Measurements from ENCODE around the gene DNAJB12. TPM values are rescaled to one million over a fixed set of nuclear protein-coding genes. Genes with fewer than 3 reads are reported as not detected.
A peak's percentile ranks its signal among the peaks of the same experiment; 100 is the strongest.
"Not testable (repeated sequence)": the region's sequence is repeated elsewhere in the genome, so short reads cannot be mapped to it uniquely, and the experiment has no call there.

Gene DNAJB12
- total RNA-seq, 2 experiments from 2014 or later: 23.8 to 26.7 TPM

DNA sequence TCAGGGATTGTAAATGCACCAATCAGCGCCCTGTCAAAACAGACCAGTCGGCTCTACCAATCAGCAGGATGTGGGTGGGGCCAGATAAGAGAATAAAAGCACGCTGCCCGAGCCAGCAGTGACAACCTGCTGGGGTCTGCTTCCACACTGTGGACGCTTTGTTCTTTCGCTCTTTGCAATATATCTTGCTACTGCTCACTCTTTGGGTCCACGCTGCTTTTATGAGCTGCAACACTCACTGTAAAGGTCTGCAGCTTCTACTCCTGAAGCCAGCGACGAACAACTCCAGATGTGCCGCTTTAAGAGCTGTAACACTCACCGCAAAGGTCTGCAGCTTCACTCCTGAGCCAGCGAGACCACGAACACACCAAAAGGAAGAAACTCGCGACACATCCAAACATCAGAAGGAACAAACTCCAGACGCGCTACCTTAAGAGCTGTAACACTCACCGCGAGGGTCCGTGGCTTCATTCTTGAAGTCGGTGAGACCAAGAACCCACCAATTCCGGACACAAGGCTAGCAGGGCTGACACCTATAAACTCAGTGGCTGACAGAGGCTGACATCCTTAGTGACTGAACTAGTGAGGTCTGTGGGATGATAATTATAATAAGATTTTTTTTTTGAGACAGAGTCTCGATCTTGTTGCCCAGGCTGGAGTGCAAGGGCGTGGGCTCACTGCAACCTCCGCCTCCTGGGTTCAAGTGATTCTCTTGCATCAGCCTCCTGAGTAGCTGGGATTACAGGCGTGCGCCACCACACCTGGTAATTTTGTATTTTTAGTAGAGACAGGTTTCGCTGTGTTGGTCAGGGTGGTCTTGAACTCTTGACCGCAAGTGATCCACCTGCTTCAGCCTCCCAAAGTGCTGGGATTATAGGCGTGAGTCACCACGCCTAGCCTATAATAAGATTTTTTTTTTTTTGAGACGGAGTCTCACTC is 27.8 kb downstream of the DNAJB12 start:
- POLR2A ChIA-PET: interaction anchor here (0.7 to 12.9 kb wide), 22 partner anchors 8 to 488 kb away, joined by 3 to 225 read pairs (median 5); partner anchors contain the start of genes DDIT4 and SPOCK2
- H3K27me3 Mint-ChIP-seq, H3K9me3 Mint-ChIP-seq: not testable (repeated sequence)
- CTCF ChIA-PET: interaction anchor here (0.7 to 6.1 kb wide), 22 partner anchors 8 to 279 kb away, joined by 3 to 65 read pairs (median 8); partner anchors contain the start of genes ANAPC16, ASCC1 and DDIT4
- Mint-ChIP-seq H3K4me1 (peaks cover 82% of the 10 kb centered on the region), H3K27ac (peak overlapping the region; percentile 97), H3K36me3 (ENCODE audit: low read depth) (peaks cover 16% of the 10 kb centered on the region), H3K4me3 (peak overlapping the region; percentile 99)
- peak; percentile 85 for DNase-seq

DNA sequence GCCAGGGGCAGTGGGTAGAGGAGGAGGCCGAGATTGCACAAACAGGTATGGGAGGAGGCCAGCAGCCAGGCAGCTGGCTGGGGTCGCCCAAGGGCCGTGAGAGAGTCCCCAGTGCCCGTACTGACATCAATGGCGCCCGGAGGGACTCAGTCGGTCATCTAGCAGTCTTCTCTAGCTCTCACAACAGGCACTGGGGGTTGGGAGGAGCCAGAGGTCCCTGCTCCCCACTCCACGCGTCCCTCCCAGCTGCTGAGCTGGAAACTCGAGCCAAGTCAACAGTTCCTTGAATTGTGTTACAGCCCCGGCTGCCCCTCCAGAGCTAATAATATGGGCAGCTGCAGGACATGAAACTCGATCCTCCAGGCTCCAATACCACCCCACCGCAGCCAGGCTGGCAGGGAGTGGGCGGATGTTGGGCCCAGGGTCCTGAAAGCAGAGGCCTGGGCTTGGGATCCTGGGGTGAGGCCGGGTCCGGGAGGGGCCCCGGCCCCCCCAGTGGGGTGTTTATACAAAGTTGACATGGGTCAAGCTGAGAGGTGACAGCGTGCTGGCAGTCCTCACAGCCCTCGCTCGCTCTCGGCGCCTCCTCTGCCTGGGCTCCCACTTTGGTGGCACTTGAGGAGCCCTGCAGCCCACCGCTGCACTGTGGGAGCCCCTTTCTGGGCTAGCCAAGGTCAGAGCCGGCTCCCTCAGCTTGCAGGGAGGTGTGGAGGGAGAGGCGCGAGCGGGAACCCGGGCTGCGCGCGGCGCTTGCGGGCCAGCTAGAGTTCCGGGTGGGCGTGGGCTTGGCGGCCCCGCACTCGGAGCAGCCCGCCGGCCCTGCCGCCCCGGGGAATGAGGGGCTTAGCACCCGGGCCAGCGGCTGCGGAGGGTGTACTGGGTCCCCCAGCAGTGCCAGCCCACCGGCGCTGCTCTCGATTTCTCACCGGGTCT is 29.2 kb downstream of the DNAJB12 start:
- peaks cover 82% of the 10 kb centered on the region for H3K4me1 Mint-ChIP-seq
- peaks cover 16% of the 10 kb centered on the region for H3K36me3 Mint-ChIP-seq (ENCODE audit: low read depth)
- H3K27me3 Mint-ChIP-seq, H3K4me3 Mint-ChIP-seq, H3K9me3 Mint-ChIP-seq, DNase-seq: not testable (repeated sequence)
- ChIA-PET CTCF (interaction anchor here (0.7 to 6.1 kb wide), 16 partner anchors 7 to 277 kb away, joined by 3 to 65 read pairs (median 8); partner anchors contain the start of genes ANAPC16, ASCC1 and DDIT4), POLR2A (interaction anchor here (1.1 to 12.9 kb wide), 13 partner anchors 10 to 238 kb away, joined by 3 to 225 read pairs (median 6); partner anchors contain the start of genes DDIT4 and SPOCK2)
- peak overlapping the region; percentile 6 for H3K27ac Mint-ChIP-seq

DNA sequence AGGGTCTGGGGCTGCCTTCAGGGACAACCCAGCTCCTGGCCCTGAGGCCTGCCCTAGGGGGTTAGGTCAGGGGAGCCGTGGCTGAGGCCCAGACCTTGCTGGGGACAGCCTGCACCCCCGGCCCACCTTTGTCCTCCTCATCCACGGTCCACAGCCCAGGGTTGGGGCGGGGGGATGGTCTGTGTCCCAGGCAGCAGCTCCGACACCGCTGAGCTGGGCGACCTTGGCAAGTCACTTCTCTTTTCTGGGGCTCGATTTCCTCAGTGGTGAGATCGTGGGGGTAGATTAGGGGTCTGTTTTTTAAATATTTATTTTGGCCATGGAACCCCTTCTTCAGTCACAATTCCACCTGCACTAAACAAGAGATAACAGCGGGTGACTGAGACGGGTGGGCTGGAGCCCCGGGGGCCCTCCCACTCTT is 30.9 kb downstream of the DNAJB12 start:
- no peak overlapping the region for H3K4me3 Mint-ChIP-seq
- POLR2A ChIA-PET: interaction anchor here (5.1 to 14.4 kb wide), 5 partner anchors 10 to 235 kb away, joined by 31 to 448 read pairs (median 104); partner anchors contain the start of genes DDIT4 and SPOCK2

DNA sequence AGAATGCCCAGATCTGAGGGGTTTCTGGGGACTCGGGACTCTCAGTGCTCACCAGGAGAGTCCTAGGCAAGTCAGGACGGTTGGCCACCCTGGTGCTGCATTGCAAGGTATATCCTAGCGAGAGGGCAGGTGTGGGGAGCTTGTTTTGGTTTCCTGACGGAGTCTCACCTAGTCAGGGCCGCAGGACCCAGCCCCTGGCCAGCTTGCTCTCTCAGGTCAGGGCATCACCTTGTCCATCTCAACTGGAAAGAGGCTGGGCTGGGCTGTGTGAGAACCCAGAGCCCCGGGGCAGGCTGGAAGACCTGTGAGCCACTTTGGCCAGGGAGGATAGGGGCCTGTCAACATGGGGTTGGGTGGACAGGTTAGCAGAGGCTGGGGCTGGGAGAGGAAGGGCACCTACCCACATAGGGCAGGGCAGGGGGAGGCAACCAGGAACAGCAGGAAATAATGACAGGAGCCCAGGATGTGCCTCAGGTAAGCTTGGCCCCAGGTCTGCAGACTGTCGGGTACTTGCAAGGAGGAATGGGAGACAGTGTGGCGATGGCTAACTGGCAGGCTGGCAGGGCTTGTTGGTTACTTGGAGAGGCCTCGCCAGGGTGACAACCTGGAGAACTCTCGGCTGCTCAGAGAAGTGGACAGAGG is 31.5 kb downstream of the DNAJB12 start:
- Mint-ChIP-seq H3K27me3 (no peaks in the 10 kb centered on the region), H3K4me1 (peaks cover 75% of the 10 kb centered on the region), H3K36me3 (ENCODE audit: low read depth) (peaks cover 16% of the 10 kb centered on the region), H3K9me3 (peaks cover 4% of the 10 kb centered on the region), H3K4me3 (no peak overlapping the region), H3K27ac (peak overlapping the region; percentile 98)
- no peak for DNase-seq
- ChIA-PET CTCF (interaction anchor here (0.9 to 4.0 kb wide), 3 partner anchors 9 to 19 kb away, joined by 3 to 20 read pairs (median 3); no protein-coding TSS in a partner anchor), POLR2A (interaction anchor here (1.9 to 14.4 kb wide), 6 partner anchors 10 to 234 kb away, joined by 8 to 448 read pairs (median 75); partner anchors contain the start of genes DDIT4 and SPOCK2)

More for the DNA sequence above, 30.9 kb downstream of the DNAJB12 start:
- CTCF ChIA-PET: interaction anchor here (4.0 kb wide), 1 partner anchor 8 kb away, joined by 20 read pairs; no protein-coding TSS in a partner anchor
- no peaks in the 10 kb centered on the region for H3K27me3 Mint-ChIP-seq
- H3K4me1 Mint-ChIP-seq: peaks cover 75% of the 10 kb centered on the region
- peak overlapping the region; percentile 35 for H3K27ac Mint-ChIP-seq
- peaks cover 16% of the 10 kb centered on the region for H3K36me3 Mint-ChIP-seq (ENCODE audit: low read depth)
- no peak for DNase-seq
- peaks cover 4% of the 10 kb centered on the region for H3K9me3 Mint-ChIP-seq

DNA sequence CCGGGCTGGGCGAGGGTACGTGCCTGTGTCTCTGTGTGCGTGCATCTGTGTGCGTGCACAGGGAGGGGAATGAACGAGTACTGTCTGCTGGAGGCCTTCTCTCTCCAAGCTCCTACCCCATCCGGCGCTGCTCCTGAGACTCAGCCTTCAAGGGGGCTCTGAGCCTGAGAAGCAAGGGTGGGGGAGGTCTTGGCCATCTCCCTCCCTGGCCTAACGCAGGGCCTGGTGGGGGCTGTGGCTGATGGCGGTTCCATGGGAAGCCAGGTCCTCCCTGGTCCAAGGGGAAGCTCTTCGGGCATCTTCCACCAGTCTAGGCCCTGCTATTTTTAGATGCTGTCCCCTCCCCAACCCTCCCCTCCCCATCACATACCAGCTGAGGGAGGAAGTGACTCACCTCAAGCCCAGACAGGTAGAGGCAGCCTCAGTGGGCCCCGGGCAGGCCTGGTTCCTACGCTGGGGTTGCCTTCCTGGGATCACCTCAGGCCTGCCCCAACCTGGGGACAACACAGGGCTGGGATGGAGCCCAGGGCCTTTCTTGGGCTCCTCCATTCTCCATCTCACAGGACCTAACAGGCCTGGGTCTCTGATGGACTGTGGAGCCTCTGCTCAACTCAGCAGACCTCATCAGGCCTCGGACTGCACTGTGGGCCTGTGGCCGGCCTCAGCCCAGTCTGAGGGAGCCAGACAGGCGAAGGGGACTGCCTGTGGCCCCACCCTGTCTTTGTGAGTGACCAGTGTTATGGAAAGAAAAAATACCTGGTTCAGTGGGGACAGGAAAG is 32.2 kb downstream of the DNAJB12 start:
- CTCF ChIA-PET: interaction anchor here (0.6 to 4.5 kb wide), 8 partner anchors 10 to 75 kb away, joined by 3 to 32 read pairs (median 5); partner anchors contain the start of gene DDIT4

DNA sequence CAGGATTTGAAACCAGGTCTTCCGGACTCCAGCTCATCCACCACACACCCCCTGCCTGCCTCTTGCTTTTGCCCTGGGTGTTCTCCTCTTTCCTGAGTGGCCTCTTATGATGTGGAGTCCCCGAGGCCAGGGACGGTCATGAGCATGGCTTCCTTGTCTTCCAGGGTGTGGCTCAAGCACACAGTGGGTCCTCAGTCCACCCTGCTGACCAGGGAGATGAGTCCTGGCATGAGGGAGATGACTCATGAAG is 32.8 kb downstream of the DNAJB12 start:
- no peaks in the 10 kb centered on the region for H3K27me3 Mint-ChIP-seq
- peaks cover 4% of the 10 kb centered on the region for H3K9me3 Mint-ChIP-seq
- ChIA-PET POLR2A (interaction anchor here (0.6 to 14.4 kb wide), 11 partner anchors 8 to 258 kb away, joined by 3 to 448 read pairs (median 23); partner anchors contain the start of genes ANAPC16, ASCC1, DDIT4 and SPOCK2), CTCF (interaction anchor here (0.6 to 4.5 kb wide), 7 partner anchors 10 to 74 kb away, joined by 3 to 32 read pairs (median 5); partner anchors contain the start of gene DDIT4)
- H3K36me3 Mint-ChIP-seq (ENCODE audit: low read depth): peaks cover 10% of the 10 kb centered on the region
- H3K4me1 Mint-ChIP-seq: peaks cover 76% of the 10 kb centered on the region
- H3K4me3 Mint-ChIP-seq: no peak overlapping the region
- peak overlapping the region; percentile 98 for H3K27ac Mint-ChIP-seq
- no peak for DNase-seq

More for the DNA sequence above, 32.2 kb downstream of the DNAJB12 start:
- peaks cover 11% of the 10 kb centered on the region for H3K36me3 Mint-ChIP-seq (ENCODE audit: low read depth)
- POLR2A ChIA-PET: interaction anchor here (0.6 to 14.4 kb wide), 10 partner anchors 11 to 259 kb away, joined by 3 to 448 read pairs (median 27); partner anchors contain the start of genes ANAPC16, ASCC1, DDIT4 and SPOCK2
- peaks cover 4% of the 10 kb centered on the region for H3K9me3 Mint-ChIP-seq
- peaks cover 72% of the 10 kb centered on the region for H3K4me1 Mint-ChIP-seq
- peak; percentile 55 for DNase-seq
- no peak overlapping the region for H3K4me3 Mint-ChIP-seq
- H3K27ac Mint-ChIP-seq: peak overlapping the region; percentile 98
- H3K27me3 Mint-ChIP-seq: no peaks in the 10 kb centered on the region

DNA sequence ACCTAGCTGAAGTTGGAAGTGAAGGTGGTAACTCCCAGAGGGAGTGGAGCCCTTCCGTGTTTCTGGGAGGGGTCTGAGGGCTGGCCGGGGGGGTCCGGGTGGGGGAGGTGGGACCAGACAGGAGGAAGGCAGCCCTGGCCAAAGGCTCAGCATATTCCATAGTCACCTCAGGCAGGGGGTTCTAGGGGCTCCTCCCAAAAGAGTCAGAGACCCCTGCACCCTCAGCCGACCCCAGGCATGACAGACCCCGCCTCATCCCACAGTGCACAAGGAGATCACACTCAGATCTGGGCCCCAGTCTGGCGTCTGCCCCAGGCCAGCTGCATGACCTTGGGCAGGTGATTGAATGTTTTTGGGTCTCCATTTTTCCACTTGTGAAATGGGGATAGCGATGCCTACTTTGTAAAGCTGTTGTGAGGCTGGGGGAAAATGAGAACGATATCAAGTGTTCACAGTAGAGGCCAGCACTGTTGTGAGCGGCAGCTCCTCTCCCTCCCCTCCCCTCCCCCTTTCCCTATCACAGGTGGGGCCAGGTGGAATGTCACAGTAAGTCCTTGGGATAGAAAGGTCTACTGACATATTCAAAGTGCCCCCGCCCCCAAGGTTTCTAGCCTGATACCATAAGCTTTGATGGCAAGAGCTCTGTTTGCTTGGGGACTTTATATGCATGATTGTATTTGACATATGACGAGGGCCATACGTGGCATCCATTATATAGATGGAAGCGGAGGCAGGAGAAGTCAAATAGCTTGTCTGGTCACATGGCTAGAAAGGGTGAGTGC is 33.3 kb downstream of the DNAJB12 start:
- DNase-seq: no peak
- Mint-ChIP-seq H3K9me3 (peaks cover 2% of the 10 kb centered on the region), H3K27ac (peak overlapping the region; percentile 98), H3K36me3 (ENCODE audit: low read depth) (peaks cover 5% of the 10 kb centered on the region), H3K27me3 (no peaks in the 10 kb centered on the region), H3K4me3 (no peak overlapping the region), H3K4me1 (peaks cover 76% of the 10 kb centered on the region)
- CTCF ChIA-PET: interaction anchor here (0.6 to 4.5 kb wide), 12 partner anchors 11 to 74 kb away, joined by 3 to 32 read pairs (median 6); partner anchors contain the start of gene DDIT4
- POLR2A ChIA-PET: interaction anchor here (1.2 to 14.4 kb wide), 14 partner anchors 8 to 233 kb away, joined by 3 to 448 read pairs (median 17); partner anchors contain the start of genes ANAPC16, ASCC1, DDIT4 and SPOCK2

DNA sequence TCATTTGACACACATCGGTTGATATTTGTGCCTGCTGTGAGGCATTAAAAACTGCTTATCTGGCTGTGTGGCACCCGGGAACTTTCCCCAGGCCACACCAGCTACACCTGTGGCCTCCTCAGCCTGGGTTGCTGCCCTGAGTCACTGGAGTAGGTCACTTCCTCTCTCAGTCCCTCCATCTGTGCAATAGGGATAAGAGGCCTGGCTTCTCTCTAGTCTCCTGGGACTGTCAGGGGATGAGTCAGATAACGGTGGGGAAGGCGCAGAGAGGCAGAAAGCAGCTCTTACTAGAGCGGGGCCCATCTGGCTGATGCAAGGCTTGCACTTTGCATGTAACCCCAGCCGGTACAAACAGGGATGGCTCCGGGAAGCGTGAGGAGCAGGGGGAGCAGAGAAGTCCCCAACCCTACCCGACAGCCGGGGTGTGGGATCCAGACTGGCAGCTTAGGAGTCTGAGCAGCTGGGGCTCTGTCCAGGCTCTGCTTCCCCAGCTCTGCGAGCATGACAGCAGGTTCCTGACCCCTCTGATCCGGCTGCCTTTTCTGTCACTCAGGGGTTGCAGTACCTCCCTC is 34.0 kb downstream of the DNAJB12 start:
- ChIA-PET POLR2A (interaction anchor here (0.9 to 14.4 kb wide), 13 partner anchors 8 to 232 kb away, joined by 3 to 448 read pairs (median 23); partner anchors contain the start of genes ANAPC16, ASCC1, DDIT4 and SPOCK2), CTCF (interaction anchor here (0.6 to 4.5 kb wide), 14 partner anchors 11 to 272 kb away, joined by 3 to 32 read pairs (median 6); partner anchors contain the start of gene DDIT4)
- H3K27ac Mint-ChIP-seq: peak overlapping the region; percentile 98
- no peaks in the 10 kb centered on the region for H3K27me3 Mint-ChIP-seq
- H3K4me1 Mint-ChIP-seq: peaks cover 79% of the 10 kb centered on the region
- peak; percentile 73 for DNase-seq
- H3K4me3 Mint-ChIP-seq: peak overlapping the region; percentile 71
- peaks cover 8% of the 10 kb centered on the region for H3K36me3 Mint-ChIP-seq (ENCODE audit: low read depth)
- H3K9me3 Mint-ChIP-seq: no peaks in the 10 kb centered on the region

DNA sequence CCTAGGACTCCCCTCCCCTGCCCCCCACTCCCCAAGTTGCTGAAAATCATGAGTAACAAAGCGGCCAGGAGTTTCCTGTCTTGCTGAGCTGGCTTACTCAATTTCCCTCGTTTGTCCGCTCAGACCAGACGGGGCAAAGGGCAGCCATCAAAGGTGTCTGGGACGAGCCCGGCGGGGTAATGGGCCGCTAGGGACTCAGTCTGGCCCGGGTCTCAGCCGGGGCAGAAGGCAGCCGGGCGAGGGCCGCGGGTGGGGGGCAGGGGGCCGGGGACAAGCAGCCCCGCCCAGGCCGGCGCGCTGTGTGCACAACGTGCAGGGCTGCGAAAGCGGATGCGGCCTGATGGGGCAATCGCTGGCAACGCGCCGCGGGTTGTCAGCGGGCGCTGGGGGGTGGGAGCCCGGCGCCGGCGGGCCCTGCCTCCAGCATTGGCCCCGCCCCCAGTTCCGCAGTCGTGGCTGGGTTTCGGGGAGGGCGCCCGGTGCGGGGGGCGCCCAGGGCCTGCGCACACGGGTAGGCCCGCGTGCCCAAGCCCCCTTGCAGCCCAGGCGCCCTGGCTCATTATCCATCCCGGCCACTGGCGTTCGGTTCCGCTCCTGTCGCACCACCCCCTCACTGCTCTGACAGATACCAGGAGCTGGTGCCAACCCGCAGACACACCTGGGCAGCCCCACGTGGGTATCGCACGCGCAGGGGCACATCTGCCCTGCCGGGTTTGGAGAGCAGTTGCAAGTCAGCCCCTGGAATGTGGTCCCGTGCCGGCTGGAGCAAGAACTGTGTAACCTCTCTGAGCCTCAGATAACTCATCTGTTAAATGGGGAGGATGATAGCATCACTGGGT is 35.1 kb downstream of the DNAJB12 start:
- peak; percentile 92 for DNase-seq
- CTCF ChIA-PET: interaction anchor here (0.6 to 4.5 kb wide), 17 partner anchors 12 to 422 kb away, joined by 3 to 32 read pairs (median 4); partner anchors contain the start of gene DDIT4
- H3K9me3 Mint-ChIP-seq: no peaks in the 10 kb centered on the region
- POLR2A ChIA-PET: interaction anchor here (0.9 to 14.4 kb wide), 19 partner anchors 8 to 551 kb away, joined by 3 to 448 read pairs (median 4); partner anchors contain the start of genes ANAPC16, ASCC1, DDIT4 and SPOCK2
- H3K36me3 Mint-ChIP-seq (ENCODE audit: low read depth): peaks cover 5% of the 10 kb centered on the region
- peak overlapping the region; percentile 76 for H3K4me3 Mint-ChIP-seq
- H3K4me1 Mint-ChIP-seq: peaks cover 81% of the 10 kb centered on the region
- H3K27me3 Mint-ChIP-seq: no peaks in the 10 kb centered on the region
- peak overlapping the region; percentile 98 for H3K27ac Mint-ChIP-seq
